ENCODE data around the gene DNAH11.
A peak's percentile ranks its signal among the peaks of the same experiment; 100 is the strongest.

DNA sequence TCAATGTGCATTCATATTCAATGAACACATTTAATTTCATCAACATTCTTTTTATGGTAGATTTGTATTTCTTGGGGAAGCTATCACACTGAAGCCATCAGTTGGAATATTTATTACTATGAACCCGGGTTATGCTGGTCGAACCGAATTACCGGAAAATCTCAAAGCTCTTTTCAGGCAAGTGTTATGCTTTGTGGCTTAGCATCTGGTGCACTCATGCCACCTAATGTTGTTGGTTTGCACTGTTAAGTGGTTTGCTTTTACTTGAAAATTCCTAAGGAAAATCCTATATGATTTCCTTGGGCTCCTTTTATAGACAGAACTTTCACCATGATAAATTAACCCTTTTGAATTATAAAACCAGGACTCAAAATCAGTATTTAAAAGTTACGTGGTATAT is 147.9 kb downstream of the DNAH11 start:
- TF ChIP-seq CTCF (IDR thresholded peaks at IDR 0.05) (peak; percentile 22), ZFX (IDR thresholded peaks at IDR 0.05; ENCODE audit: borderline replicate concordance) (no peak)
